Spleen (tissue), 11 donors: ENCODE measurements around the gene PITPNC1. TPM values are rescaled to one million over a fixed set of nuclear protein-coding genes. Genes with fewer than 3 reads are reported as not detected.
A peak's percentile ranks its signal among the peaks of the same experiment; 100 is the strongest.

Experiments used
- DNase-seq: peaks from one replicate; pipeline ENCODE4 v3.0.0-alpha.2; 2020
- H3K27ac ChIP-seq, 8 donors: fragments of 200-600 bp; sonication (generic) in 7 of 8; 1 replicate in 4 of 8; 2 replicates in 4 of 8; pipeline versions ENCODE4 v1.5.0 to v1.8.0; 2016 to 2021; ENCODE audit warnings: inconsistent platforms in 4 of 8, mild to moderate bottlenecking in 4 of 8, moderate library complexity in 1 of 8
- H3K27me3 ChIP-seq, 7 donors: fragments of 200-600 bp; sonication (generic) in 6 of 7; replicated peaks in 1 of 7; 1 replicate in 4 of 7; 2 replicates in 3 of 7; pipeline versions ENCODE4 v1.5.0 to v1.8.0; 2016 to 2021; ENCODE audit warnings: inconsistent platforms in 3 of 7, mild to moderate bottlenecking in 1 of 7
- H3K36me3 ChIP-seq, 6 donors: fragments of 200-600 bp; sonication (generic) in 5 of 6; 1 replicate in 4 of 6; 2 replicates in 2 of 6; pipeline versions ENCODE4 v1.5.0 to v1.8.0; 2016 to 2021; ENCODE audit warnings: inconsistent platforms in 2 of 6
- H3K4me1 ChIP-seq, 6 donors: fragments of 200-600 bp; sonication (generic) in 5 of 6; 1 replicate in 3 of 6; 2 replicates in 3 of 6; pipeline versions ENCODE4 v1.5.0 to v1.8.0; 2016 to 2021; ENCODE audit warnings: inconsistent platforms in 3 of 6
- H3K4me3 ChIP-seq, 8 donors: fragments of 200-600 bp; sonication (generic) in 7 of 8; 1 replicate in 4 of 8; 2 replicates in 4 of 8; pipeline versions ENCODE4 v1.5.0 to v1.8.0; 2016 to 2021; ENCODE audit warnings: inconsistent platforms in 4 of 8, mild to moderate bottlenecking in 4 of 8, moderate library complexity in 2 of 8
- H3K9me3 ChIP-seq, 8 donors: fragments of 200-600 bp; sonication (generic) in 7 of 8; 1 replicate in 4 of 8; 2 replicates in 4 of 8; pipeline versions ENCODE4 v1.5.0 to v1.8.0; 2016 to 2021; ENCODE audit warnings: inconsistent platforms in 4 of 8
- CTCF ChIP-seq, 11 experiments: fragments of 200-600 bp in 7 of 11; fragments of 450-650 bp in 4 of 11; sonication (generic) in 4 of 11; IDR thresholded peaks in 8 of 11; conservative IDR thresholded peaks in 3 of 11; 1 replicate in 7 of 11; 2 replicates in 4 of 11; pipeline versions ENCODE4 v1.4.0 to v1.8.0; 2016 to 2021; ENCODE audit warnings: antibody characterized with exemption in 11 of 11, inconsistent platforms in 4 of 11, mild to moderate bottlenecking in 1 of 11
- POLR2A ChIP-seq, 3 donors: fragments of 450-650 bp; IDR thresholded peaks; one replicate each; pipeline ENCODE4 v1.5.1; 2017; ENCODE audit warnings: antibody characterized with exemption in 3 of 3, mild to moderate bottlenecking in 1 of 3
- POLR2AphosphoS5 ChIP-seq, 3 donors: sonication (generic); formaldehyde crosslinking; IDR thresholded peaks; one replicate each; pipeline ENCODE4 v1.5.1; 2017; ENCODE audit warnings: antibody characterized with exemption in 3 of 3
- WGBS, 5 donors: extraction: QIAGEN DNeasy Blood & Tissue Kit in 3 of 5; methylation state at CpG; one replicate each; pipeline versions ENCODE4 v1.1.5 to v1.1.7; 2013 to 2018; 5-methylcytosine and 5-hydroxymethylcytosine counted together
- intact Hi-C: fragments of 100-400 bp; cut with DNase I; formaldehyde crosslinking; loops from one replicate; pipeline ENCODE4 v1.15.0; 2023; ENCODE audit warnings: low total_unique reads
- polyA plus RNA-seq, 3 donors: library from polyadenylated mRNA; stranded (reverse); fragments of 200-250 nt; gene quantifications; one replicate each; pipeline ENCODE4 v1.2.1, GENCODE V29; 2013
- total RNA-seq, 7 donors: library from RNA; depleted of rRNA in 3 of 7; stranded (reverse); fragments of >200 nt in 3 of 7; fragmentation: NEBNext Ultra II Directional in 4 of 7; extraction: Animal tissue kit (Norgen Biotek cat#: 25700) in 4 of 7; gene quantifications; one replicate each; pipeline versions ENCODE4 v1.1.0 to v1.2.1, GENCODE V29; 2016 to 2021
- donor health status: healthy with polysubstance abuse.
- donor health status: DM: no; HTN: no; CAD: no; lungs with moderate emphysema.
- donor health status: DM: no; HTN: no; CAD: no.
- donor health status: Bipolar disorder and iron deficiency.
- donor health status: healthy.
- donor health status: DM: no; HTN: no; CAD: no.
- donor health status: DM: yes; HTN: yes; CAD: no.

The PITPNC1 gene
- total and polyA plus RNA-seq, 10 donors = 5.8 to 33.8 (median 18.8) TPM

GRCh38 chr17:67679721-67680120 lies 302.6 kb downstream of the PITPNC1 start:
- 70 to 88% (median 81%) methylated on average over 6 of the region's 6 CpGs for WGBS, 5 donors
- intact Hi-C loops = no loop called here
- H3K36me3 ChIP-seq = peaks cover 0 to 34% (median 2%) of the 10 kb centered on the region in 6 donors
- peaks cover 0 to 16% (median 0%) of the 10 kb centered on the region in 6 donors for H3K4me1 ChIP-seq
- no peaks in the 10 kb centered on the region for H3K27me3 ChIP-seq
- peak overlapping the region in 3 of 8 donors; percentile 5 to 30 (median 7) for H3K27ac ChIP-seq
- H3K9me3 ChIP-seq = no peaks in the 10 kb centered on the region
- TF ChIP-seq CTCF (IDR thresholded peaks at IDR 0.05 in 8 of 11, conservative IDR thresholded peaks at IDR 0.05 in 3 of 11) (no peak), POLR2AphosphoS5 (IDR thresholded peaks at IDR 0.05) (no peak), POLR2A (IDR thresholded peaks at IDR 0.05) (no peak)
- no peak overlapping the region for H3K4me3 ChIP-seq
- no peak for DNase-seq

DNA sequence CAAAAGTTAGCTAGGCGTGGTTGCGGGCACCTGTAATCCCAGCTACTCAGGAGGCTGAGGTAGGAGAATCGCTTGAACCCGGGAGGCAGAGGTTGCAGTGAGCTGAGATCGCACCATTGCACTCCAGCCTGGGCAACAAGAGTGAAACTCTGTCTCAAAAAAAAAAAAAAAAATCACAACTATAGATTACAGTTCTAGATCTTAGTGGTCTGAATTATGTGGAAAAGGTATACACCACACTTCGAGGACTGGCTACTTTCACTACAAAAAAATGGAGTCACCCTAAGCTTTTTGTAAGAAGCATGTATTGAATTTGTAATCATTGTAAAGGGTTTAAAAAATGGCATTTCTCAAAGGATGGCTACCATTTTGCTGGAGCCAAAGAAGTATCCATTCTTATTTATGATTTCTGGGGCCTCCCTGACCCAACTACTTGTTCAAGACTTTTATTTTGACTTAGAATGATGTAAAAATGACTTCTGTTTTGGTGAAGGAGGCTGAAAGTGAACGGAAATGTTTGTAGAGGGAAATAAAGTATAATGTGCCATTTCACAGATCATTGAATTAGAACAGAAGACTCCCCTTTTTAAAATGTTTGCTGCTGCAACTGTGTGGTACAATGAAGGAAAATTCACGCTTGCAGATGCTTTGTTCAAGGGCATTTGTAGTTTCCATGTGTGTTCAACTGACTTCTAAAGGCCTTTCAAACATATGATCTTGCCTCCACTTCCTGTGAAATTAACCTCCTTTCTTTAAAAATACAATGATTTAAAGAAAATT lies 303.6 kb downstream of the PITPNC1 start:
- Histone ChIP-seq H3K9me3 (no peaks in the 10 kb centered on the region), H3K27ac (peak overlapping the region in 2 of 8 donors; percentile 14 to 39), H3K4me3 (no peak overlapping the region), H3K36me3 (peaks cover 0 to 29% (median 2%) of the 10 kb centered on the region in 6 donors), H3K4me1 (peaks cover 0 to 16% (median 0%) of the 10 kb centered on the region in 6 donors), H3K27me3 (no peaks in the 10 kb centered on the region)
- TF ChIP-seq POLR2A (IDR thresholded peaks at IDR 0.05) (no peak), CTCF (IDR thresholded peaks at IDR 0.05 in 8 of 11, conservative IDR thresholded peaks at IDR 0.05 in 3 of 11) (no peak), POLR2AphosphoS5 (IDR thresholded peaks at IDR 0.05) (no peak)
- 81 to 91% (median 84%) methylated on average over 7 to 8 of the region's 8 CpGs for WGBS, 5 donors
- DNase-seq = no peak
- intact Hi-C loops = no loop called here

- H3K27ac ChIP-seq = no peak overlapping the region
- intact Hi-C loops = no loop called here
- WGBS, 5 donors = 73 to 90% (median 89%) methylated on average over 2 of the region's 2 CpGs
- peaks cover 0 to 17% (median 2%) of the 10 kb centered on the region in 6 donors for H3K36me3 ChIP-seq
- no peaks in the 10 kb centered on the region for H3K9me3 ChIP-seq
- no peaks in the 10 kb centered on the region for H3K27me3 ChIP-seq
- no peak overlapping the region for H3K4me3 ChIP-seq
- no peak for TF ChIP-seq POLR2A (IDR thresholded peaks at IDR 0.05)
- no peak for TF ChIP-seq POLR2AphosphoS5 (IDR thresholded peaks at IDR 0.05)
- no peak for TF ChIP-seq CTCF (IDR thresholded peaks at IDR 0.05 in 8 of 11, conservative IDR thresholded peaks at IDR 0.05 in 3 of 11)
- peaks cover 0 to 16% (median 0%) of the 10 kb centered on the region in 6 donors for H3K4me1 ChIP-seq
- no peak for DNase-seq
Observed at GRCh38 chr17:67682196-67682595, 305.1 kb downstream of the PITPNC1 start.

GRCh38 chr17:67685351-67685750 lies 308.3 kb downstream of the PITPNC1 start:
- 83 to 97% (median 96%) methylated on average over 3 of the region's 3 CpGs for WGBS, 5 donors

More at GRCh38 chr17:67685351-67685750, 308.3 kb downstream of the PITPNC1 start:
- intact Hi-C loops = loop anchor here (5.0 kb wide), 1 partner anchor 308 kb away; the partner anchor contains the start of gene PITPNC1
- H3K4me3 ChIP-seq = no peak overlapping the region
- H3K4me1 ChIP-seq = peaks cover 0 to 14% (median 4%) of the 10 kb centered on the region in 6 donors
- TF ChIP-seq POLR2A (IDR thresholded peaks at IDR 0.05) (no peak), POLR2AphosphoS5 (IDR thresholded peaks at IDR 0.05) (no peak), CTCF (IDR thresholded peaks at IDR 0.05 in 8 of 11, conservative IDR thresholded peaks at IDR 0.05 in 3 of 11) (no peak)
- no peak for DNase-seq
- peaks cover 0 to 12% (median 0%) of the 10 kb centered on the region in 6 donors for H3K36me3 ChIP-seq
- H3K27me3 ChIP-seq = no peaks in the 10 kb centered on the region
- no peak overlapping the region for H3K27ac ChIP-seq
- no peaks in the 10 kb centered on the region for H3K9me3 ChIP-seq
